MM.1S (cell line): ENCODE data around the gene OR1I1.

Source experiments
- EZH2 ChIP-seq: fragments of 300-600 bp; sonication (generic); optimal IDR thresholded peaks from 2 replicates; pipeline ENCODE3; 2017; ENCODE audit warnings: low read depth, mild to moderate bottlenecking, antibody characterized with exemption, low read length, mixed read lengths
- EZH2phosphoT487 ChIP-seq: fragments of 300-600 bp; sonication (generic); IDR thresholded peaks from 2 replicates; pipeline ENCODE4 v1.6.1; 2018; ENCODE audit warnings: antibody characterized with exemption, low read length
- TF ChIP-seq, protein P1 (sequence below): fragments of 300-600 bp; sonication (generic); IDR thresholded peaks from 2 replicates; pipeline ENCODE4 v1.5.1; 2016; ENCODE audit warnings: antibody characterized with exemption, low read length, mixed read lengths

DNA sequence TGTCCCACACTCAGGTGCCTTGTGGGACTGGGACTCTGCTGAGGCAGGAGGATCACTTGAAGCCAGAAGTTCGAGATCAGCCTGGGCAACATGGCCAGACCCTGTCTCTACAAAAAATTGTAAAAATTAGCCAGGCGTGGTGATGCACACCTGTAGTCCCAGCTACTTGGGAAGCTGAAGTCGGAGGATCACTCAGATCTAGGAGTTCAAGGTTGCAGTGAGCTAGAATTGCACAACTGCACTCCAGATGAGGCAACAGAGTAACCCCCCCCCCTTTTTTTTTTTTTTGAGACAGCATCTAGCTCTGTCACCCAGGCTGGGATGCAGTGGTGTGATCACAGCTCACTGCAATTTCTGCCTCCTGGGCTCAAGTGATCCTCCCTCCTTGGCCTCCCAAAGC, 14.2 kb downstream of the OR1I1 start:
- TF ChIP-seq EZH2phosphoT487 (no peak), EZH2 (no peak)
- TF ChIP-seq, protein P1, sequence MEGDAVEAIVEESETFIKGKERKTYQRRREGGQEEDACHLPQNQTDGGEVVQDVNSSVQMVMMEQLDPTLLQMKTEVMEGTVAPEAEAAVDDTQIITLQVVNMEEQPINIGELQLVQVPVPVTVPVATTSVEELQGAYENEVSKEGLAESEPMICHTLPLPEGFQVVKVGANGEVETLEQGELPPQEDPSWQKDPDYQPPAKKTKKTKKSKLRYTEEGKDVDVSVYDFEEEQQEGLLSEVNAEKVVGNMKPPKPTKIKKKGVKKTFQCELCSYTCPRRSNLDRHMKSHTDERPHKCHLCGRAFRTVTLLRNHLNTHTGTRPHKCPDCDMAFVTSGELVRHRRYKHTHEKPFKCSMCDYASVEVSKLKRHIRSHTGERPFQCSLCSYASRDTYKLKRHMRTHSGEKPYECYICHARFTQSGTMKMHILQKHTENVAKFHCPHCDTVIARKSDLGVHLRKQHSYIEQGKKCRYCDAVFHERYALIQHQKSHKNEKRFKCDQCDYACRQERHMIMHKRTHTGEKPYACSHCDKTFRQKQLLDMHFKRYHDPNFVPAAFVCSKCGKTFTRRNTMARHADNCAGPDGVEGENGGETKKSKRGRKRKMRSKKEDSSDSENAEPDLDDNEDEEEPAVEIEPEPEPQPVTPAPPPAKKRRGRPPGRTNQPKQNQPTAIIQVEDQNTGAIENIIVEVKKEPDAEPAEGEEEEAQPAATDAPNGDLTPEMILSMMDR: no peak
